DND-41 (cell line): Measurements from ENCODE around the gene PCDHGA12.

ENCODE experiments used
- ATAC-seq: fragments of 200-7000 bp; cut with Tn5 transposase; 3 replicates; pipeline ENCODE4 v1.9.1; 2021; ENCODE audit warnings: low read depth; ENCODE audit not compliant: insufficient read depth
- DNase-seq: peaks from one replicate; pipeline ENCODE4 v3.0.0-alpha.2; 2020
- H2AFZ ChIP-seq: 2 replicates; pipeline ENCODE4 v1.6.0; 2012; ENCODE audit warnings: low read depth, low read length
- H3K27ac ChIP-seq: 2 replicates; pipeline ENCODE4 v1.5.1; 2012; ENCODE audit warnings: low read length, inconsistent platforms
- H3K27me3 ChIP-seq: fragments of 200-600 bp; sonication (generic); 2 replicates; pipeline ENCODE4 v1.6.0; 2012; ENCODE audit warnings: low read length, mild to moderate bottlenecking, inconsistent platforms; ENCODE audit not compliant: insufficient read depth, poor library complexity
- H3K36me3 ChIP-seq: 2 replicates; pipeline ENCODE4 v1.5.1; 2012; ENCODE audit warnings: low read length, inconsistent platforms; ENCODE audit not compliant: insufficient read depth
- H3K4me1 ChIP-seq: 2 replicates; pipeline ENCODE4 v1.5.1; 2012; ENCODE audit warnings: mild to moderate bottlenecking, low read length; ENCODE audit not compliant: insufficient read depth
- H3K4me2 ChIP-seq: 2 replicates; pipeline ENCODE4 v1.6.0; 2012; ENCODE audit warnings: mild to moderate bottlenecking, moderate library complexity, low read length, inconsistent platforms; ENCODE audit not compliant: insufficient read depth
- H3K4me3 ChIP-seq, 2 experiments: fragments of 200-600 bp in 1 of 2; shearing (Covaris generic) in 1 of 2; 2 replicates each; pipeline ENCODE4 v1.5.1; 2012 to 2016; ENCODE audit warnings: inconsistent platforms in 2 of 2, low read length in 2 of 2, mild to moderate bottlenecking in 2 of 2, low read depth in 1 of 2, moderate library complexity in 1 of 2
- H3K79me2 ChIP-seq: 2 replicates; pipeline ENCODE4 v1.6.0; 2012; ENCODE audit warnings: low read length, inconsistent platforms; ENCODE audit not compliant: insufficient read depth
- H3K9ac ChIP-seq: 2 replicates; pipeline ENCODE4 v1.6.0; 2012; ENCODE audit warnings: low read depth, mild to moderate bottlenecking, inconsistent platforms, low read length, moderate library complexity
- H3K9me3 ChIP-seq: 2 replicates; pipeline ENCODE4 v1.5.1; 2012; ENCODE audit warnings: low read length, moderate library complexity, mild to moderate bottlenecking, inconsistent platforms; ENCODE audit not compliant: insufficient read depth, severe bottlenecking
- H4K20me1 ChIP-seq: 2 replicates; pipeline ENCODE4 v1.6.0; 2012; ENCODE audit warnings: low read length; ENCODE audit not compliant: insufficient read depth
- CTCF ChIP-seq: IDR thresholded peaks from 2 replicates; pipeline ENCODE4 v1.5.1; 2012; ENCODE audit warnings: borderline replicate concordance, low read length, moderate library complexity, mild to moderate bottlenecking; ENCODE audit not compliant: poor library complexity, severe bottlenecking; ENCODE audit errors: extremely low read depth
- EZH2 ChIP-seq: IDR thresholded peaks from 3 replicates; pipeline ENCODE4 v1.6.1; 2012; ENCODE audit warnings: borderline replicate concordance, low read depth, mild to moderate bottlenecking, moderate library complexity, low read length, inconsistent platforms; ENCODE audit not compliant: severe bottlenecking

Gene PCDHGA12

GRCh38 chr5:141434006-141434405 lies 3.7 kb downstream of the PCDHGA12 start:
- Histone ChIP-seq H3K27me3 (peaks cover 3% of the 10 kb centered on the region), H3K9me3 (no peaks in the 10 kb centered on the region), H4K20me1 (no peaks in the 10 kb centered on the region), H3K27ac (no peak overlapping the region), H3K4me2 (no peak overlapping the region), H3K9ac (no peak overlapping the region), H3K4me1 (no peaks in the 10 kb centered on the region), H2AFZ (no peak overlapping the region), H3K79me2 (no peaks in the 10 kb centered on the region), H3K36me3 (no peaks in the 10 kb centered on the region), H3K4me3 (no peak overlapping the region)
- ATAC-seq (no peak), DNase-seq (no peak)
- no peak for TF ChIP-seq EZH2
- TF ChIP-seq CTCF: no peak

- no peak overlapping the region for H3K4me2 ChIP-seq
- H4K20me1 ChIP-seq: no peaks in the 10 kb centered on the region
- no peaks in the 10 kb centered on the region for H3K9me3 ChIP-seq
- H3K36me3 ChIP-seq: no peaks in the 10 kb centered on the region
- no peak overlapping the region for H2AFZ ChIP-seq
- H3K27me3 ChIP-seq: peaks cover 3% of the 10 kb centered on the region
- no peaks in the 10 kb centered on the region for H3K4me1 ChIP-seq
- H3K9ac ChIP-seq: no peak overlapping the region
- ATAC-seq: no peak
- DNase-seq: no peak
- TF ChIP-seq CTCF (no peak), EZH2 (no peak)
- no peak overlapping the region for H3K27ac ChIP-seq
- no peaks in the 10 kb centered on the region for H3K79me2 ChIP-seq
- H3K4me3 ChIP-seq: no peak overlapping the region
Observed at GRCh38 chr5:141437221-141437620, 6.9 kb downstream of the PCDHGA12 start.

GRCh38 chr5:141439411-141440141 lies 9.3 kb downstream of the PCDHGA12 start:
- ATAC-seq: no peak
- Histone ChIP-seq H3K4me1 (no peaks in the 10 kb centered on the region), H3K9ac (no peak overlapping the region), H3K27ac (no peak overlapping the region), H4K20me1 (no peaks in the 10 kb centered on the region), H3K27me3 (peaks cover 3% of the 10 kb centered on the region), H3K4me3 (no peak overlapping the region), H2AFZ (no peak overlapping the region), H3K79me2 (no peaks in the 10 kb centered on the region), H3K4me2 (no peak overlapping the region), H3K9me3 (no peaks in the 10 kb centered on the region), H3K36me3 (no peaks in the 10 kb centered on the region)
- no peak for DNase-seq
- no peak for TF ChIP-seq CTCF
- no peak for TF ChIP-seq EZH2
